Limb (tissue), 2 donors: Measurements from ENCODE around the gene TARBP1.
"Not testable (repeated sequence)": the region's sequence is repeated elsewhere in the genome, so short reads cannot be mapped to it uniquely, and the experiment has no call there.

Experiments
- DNase-seq, 2 donors: peaks; one replicate each; pipeline ENCODE4 v3.0.0-alpha.2; 2016; ENCODE audit errors: extremely low spot score in 2 of 2

TARBP1 gene

GRCh38 chr1:234504969-234505768 is 26.2 kb upstream of the TARBP1 start:
- DNase-seq: no peak

GRCh38 chr1:234504251-234504650 is 25.3 kb upstream of the TARBP1 start:
- not testable (repeated sequence) for DNase-seq

GRCh38 chr1:234503193-234504050 is 24.4 kb upstream of the TARBP1 start:
- no peak for DNase-seq

GRCh38 chr1:234502785-234503184 is 23.8 kb upstream of the TARBP1 start:
- DNase-seq: no peak

- no peak for DNase-seq
Measured at GRCh38 chr1:234500269-234500668, 21.3 kb upstream of the TARBP1 start.

GRCh38 chr1:234499943-234500245 is 20.9 kb upstream of the TARBP1 start:
- DNase-seq: peak in 1 of 2 donors; percentile 52

- DNase-seq: peak; percentile 86 to 96
Measured at GRCh38 chr1:234499119-234499942, 20.4 kb upstream of the TARBP1 start.

- DNase-seq: no peak
Measured at GRCh38 chr1:234498448-234499118, 19.6 kb upstream of the TARBP1 start.

GRCh38 chr1:234497589-234497988 is 18.6 kb upstream of the TARBP1 start:
- DNase-seq: no peak

- no peak for DNase-seq
Measured at GRCh38 chr1:234495231-234495990, 16.4 kb upstream of the TARBP1 start.

GRCh38 chr1:234494049-234494448 is 15.1 kb upstream of the TARBP1 start:
- no peak for DNase-seq

- DNase-seq: no peak
Measured at GRCh38 chr1:234490793-234491479, 12.0 kb upstream of the TARBP1 start.

- no peak for DNase-seq
Measured at GRCh38 chr1:234489698-234490077, 10.7 kb upstream of the TARBP1 start.

GRCh38 chr1:234489007-234489697 is 10.2 kb upstream of the TARBP1 start:
- DNase-seq: no peak

- no peak for DNase-seq
Measured at GRCh38 chr1:234488054-234489006, 9.4 kb upstream of the TARBP1 start.

GRCh38 chr1:234486858-234487840 is 8.2 kb upstream of the TARBP1 start:
- DNase-seq: peak; percentile 54 to 83
